NCI-H526 treated with DMSO at 0.1 percent for 48 hours (cell line): ENCODE measurements around the gene TK2.
"Not testable (repeated sequence)": the region's sequence is repeated elsewhere in the genome, so short reads cannot be mapped to it uniquely, and the experiment has no call there.

ENCODE experiments used
- DNase-seq: peaks from one replicate; lab custom pipeline; 2025; lab: John Stamatoyannopoulos, UW

Gene TK2

DNA sequence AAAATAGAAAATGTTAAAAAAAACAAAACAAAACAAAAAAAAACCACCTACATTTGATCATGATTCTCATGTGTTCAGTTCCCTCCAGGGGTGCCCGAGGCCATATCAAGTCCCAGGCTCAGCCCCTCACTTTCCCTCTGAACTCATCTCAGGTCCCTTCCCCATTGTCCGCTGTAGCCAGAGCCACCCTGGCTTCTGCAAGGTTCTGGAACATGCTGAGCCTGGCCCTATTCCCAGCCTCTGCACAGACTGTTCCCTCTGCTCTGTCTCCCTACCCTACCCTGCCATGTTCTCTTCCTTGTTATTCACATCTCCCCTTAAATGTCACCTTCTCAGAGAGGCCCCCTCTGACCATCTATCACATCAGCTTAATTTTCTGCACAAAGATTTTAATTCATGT is 46.9 kb downstream of the TK2 start:
- DNase-seq: no peak

GRCh38 chr16:66502020-66502913 is 47.7 kb downstream of the TK2 start:
- DNase-seq: no peak

DNA sequence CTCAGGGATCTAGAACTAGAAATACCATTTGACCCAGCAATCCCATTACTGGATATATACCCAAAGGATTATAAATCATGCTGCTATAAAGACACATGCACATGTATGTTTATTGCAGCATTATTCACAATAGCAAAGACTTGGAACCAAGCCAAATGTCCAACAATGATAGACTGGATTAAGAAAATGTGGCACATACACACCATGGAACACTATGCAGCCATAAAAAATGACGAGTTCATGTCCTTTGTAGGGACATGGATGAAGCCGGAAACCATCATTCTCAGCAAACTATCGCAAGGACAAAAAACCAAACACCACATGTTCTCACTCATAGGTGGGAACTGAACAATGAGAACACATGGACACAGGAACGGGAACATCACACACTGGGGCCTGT is 48.4 kb downstream of the TK2 start:
- not testable (repeated sequence) for DNase-seq

GRCh38 chr16:66497921-66498320 is 52.0 kb downstream of the TK2 start:
- not testable (repeated sequence) for DNase-seq

DNA sequence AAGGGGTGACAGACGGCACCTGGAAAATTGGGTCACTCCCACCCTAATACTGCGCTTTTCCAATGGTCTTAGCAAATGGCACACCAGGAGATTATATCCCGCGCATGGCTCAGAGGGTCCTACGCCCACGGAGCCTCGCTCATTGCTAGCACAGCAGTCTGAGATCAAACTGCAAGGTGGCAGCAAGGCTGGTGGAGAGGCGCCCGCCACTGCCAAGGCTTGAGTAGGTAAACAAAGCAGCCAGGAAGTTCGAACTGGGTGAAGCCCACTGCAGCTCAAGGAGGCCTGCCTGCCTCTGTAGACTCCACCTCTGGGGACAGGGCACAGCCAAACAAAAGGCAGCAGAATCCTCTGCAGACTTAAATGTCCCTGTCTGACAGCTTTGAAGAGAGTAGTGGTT is 53.7 kb downstream of the TK2 start:
- not testable (repeated sequence) for DNase-seq

DNA sequence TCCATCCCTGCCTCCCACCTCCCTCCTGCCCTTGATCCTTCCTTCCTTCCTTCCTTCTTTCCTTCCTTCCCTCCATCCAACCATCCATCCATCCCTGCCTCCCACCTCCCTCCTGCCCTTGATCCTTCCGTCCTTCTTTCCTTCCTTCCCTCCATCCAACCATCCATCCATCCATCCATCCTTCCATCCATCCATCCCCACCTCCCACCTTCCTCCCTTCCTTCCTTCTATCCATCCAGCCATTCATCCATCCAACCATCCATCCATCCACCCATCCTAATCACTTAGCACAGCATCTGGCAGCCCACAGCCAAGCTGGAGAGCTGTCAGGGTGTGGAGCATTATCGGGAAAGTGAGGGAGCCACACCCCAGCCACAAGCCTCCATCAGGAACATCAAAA is 54.5 kb downstream of the TK2 start:
- no peak for DNase-seq

- no peak for DNase-seq
Measured at GRCh38 chr16:66494916-66495315, 55.0 kb downstream of the TK2 start.

DNA sequence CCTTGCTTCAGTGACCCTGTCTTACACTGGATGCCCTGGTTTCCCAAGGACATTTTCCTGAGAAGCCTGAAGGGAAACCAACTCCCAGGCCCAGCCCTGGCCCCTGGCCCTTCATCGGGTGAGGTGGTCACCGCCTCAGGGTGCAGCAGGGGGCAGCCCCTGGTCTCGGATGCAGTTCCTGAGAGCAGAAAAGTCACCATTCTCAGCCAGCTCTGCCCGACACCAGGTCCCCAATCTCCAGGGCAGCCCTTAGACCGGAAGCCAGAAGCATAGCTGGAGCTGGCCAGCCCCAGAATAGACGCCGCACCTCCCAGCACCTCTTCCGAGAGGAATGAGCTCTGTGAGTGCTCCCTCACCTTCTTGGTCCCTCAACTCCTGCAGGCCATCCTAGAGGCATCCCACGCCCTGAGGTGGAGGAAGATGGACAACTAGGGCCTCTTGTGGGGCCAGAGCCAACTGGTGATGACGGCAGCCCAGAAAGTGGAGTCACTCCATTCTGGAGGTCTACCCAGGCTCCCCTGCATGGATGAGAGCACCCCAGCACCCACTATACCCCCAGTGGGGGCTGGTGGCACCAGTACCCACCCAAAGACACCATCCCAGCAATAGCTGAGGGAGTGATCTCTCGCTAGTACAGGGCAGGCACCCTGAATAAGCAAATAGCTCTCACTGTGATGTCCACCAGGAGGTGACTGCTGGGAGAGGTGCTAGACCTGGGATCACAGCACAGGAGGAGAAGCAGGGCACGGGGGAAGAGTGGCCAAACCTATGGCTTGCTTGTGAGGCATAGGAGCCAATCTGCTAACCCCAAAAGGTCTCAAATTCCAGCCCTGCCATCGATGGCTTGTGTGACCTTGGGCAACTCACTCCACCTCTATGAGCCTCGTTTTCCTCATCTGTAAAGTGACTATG is 56.2 kb downstream of the TK2 start:
- DNase-seq: no peak

GRCh38 chr16:66491716-66492064 is 58.2 kb downstream of the TK2 start:
- DNase-seq: no peak

GRCh38 chr16:66490774-66491715 is 58.9 kb downstream of the TK2 start:
- DNase-seq: no peak

GRCh38 chr16:66489818-66490217 is 60.1 kb downstream of the TK2 start:
- DNase-seq: no peak

DNA sequence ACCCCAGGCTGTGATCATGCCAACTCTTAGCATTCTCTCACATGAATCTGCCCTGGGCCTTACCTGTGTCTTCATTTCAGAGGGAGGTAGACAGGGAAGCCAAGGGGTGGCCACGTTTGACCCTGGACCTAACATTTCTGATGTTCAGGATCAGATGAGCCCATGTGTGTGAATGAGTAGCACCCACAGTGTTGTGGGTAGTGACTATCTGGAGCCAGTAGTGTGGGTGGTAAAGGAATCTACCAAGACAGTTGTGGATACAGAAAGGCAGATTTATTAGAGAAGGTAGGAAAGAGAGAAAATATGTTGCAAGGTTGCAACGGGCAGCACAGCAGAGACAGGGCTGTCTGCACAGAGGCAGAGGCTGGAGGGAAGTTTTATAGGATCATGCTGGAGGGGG is 60.5 kb downstream of the TK2 start:
- no peak for DNase-seq

GRCh38 chr16:66488505-66488904 is 61.4 kb downstream of the TK2 start:
- DNase-seq: no peak

- no peak for DNase-seq
Measured at GRCh38 chr16:66487580-66488275, 62.2 kb downstream of the TK2 start.

- DNase-seq: no peak
Measured at GRCh38 chr16:66486773-66487579, 62.9 kb downstream of the TK2 start.

GRCh38 chr16:66486199-66486772 is 63.6 kb downstream of the TK2 start:
- no peak for DNase-seq

GRCh38 chr16:66485376-66485775 is 64.5 kb downstream of the TK2 start:
- no peak for DNase-seq

DNA sequence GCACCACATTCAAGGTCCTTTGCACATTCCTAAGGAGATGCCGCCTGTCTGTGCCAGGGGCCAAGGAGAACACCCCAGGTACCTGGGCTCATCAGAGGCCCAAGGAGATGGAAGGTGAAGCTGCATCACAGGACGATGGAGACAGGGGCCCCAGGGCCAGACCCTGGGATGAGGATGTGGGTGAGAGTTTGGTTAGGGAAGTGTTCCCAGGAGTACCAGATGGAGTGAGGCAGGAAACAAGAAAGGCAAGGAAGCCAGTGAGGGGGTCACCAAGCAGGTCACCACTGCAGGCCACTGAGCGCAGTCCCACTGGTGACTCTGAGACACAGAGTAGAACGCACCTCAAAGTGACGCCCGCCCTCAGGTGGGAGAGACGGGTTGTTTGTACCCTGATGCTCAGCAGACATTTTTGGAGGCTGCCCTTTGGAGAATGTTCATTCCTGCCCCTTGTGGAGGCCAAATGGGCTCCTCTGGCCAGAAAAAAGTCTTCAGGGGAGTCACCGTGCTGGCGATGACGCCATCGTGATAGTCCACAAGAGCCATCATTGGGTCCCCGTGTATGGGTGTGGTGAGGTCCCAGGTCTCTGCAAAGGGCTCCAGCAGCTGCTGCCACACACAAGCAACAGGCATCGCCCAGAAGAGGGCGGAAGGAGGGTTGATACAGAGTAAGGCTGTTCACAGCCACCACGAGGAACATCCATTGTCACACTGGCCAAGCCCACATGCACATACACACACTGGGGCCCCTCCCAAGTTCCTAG is 65.3 kb downstream of the TK2 start:
- no peak for DNase-seq
